ENCODE data around the gene SLC19A2. TPM values are rescaled to one million over a fixed set of nuclear protein-coding genes. Genes with fewer than 3 reads are reported as not detected.

SLC19A2 gene
- total RNA-seq, 2 experiments from 2014 or later = 3.2 to 6.5 TPM

DNA sequence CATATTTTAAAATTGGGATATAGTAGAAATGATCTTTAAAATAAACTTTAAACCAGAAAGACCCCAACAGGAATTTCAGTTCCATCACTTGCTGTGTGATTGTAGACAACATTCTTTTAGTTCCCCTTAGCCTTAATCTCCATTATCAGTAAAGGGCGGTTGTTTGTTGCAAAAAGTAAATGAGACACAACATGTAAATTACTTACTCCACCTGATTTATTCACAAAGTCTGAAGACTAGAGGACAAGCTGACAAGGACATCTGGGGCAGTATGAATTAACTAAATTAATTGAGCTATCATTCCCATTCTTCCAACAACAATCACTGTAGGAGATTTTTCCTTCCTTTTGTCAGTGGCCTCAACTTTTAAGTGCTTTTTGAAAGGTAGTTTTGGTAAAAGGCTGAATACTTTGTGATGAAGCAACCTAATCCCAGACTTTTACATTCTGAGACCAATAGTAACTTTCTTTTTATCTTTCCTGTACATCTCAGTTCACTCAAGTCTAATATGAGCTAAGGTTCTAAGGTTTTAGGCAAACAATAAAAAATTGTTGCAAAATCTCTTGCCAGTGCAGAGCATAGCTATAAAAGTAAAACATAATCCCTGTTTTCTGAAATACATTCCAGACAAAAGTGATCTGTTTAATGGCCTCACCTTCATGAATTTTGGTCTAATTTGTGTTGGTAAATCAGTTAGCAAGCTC is 6.2 kb downstream of the SLC19A2 start:
- CTCF ChIA-PET (ENCODE audit: unreplicated experiment) = no interaction called here
- no peaks in the 10 kb centered on the region for H3K79me2 ChIP-seq (ENCODE audit: insufficient read depth, low read depth, low read length)
- no peak overlapping the region for H2AFZ ChIP-seq (ENCODE audit: low read length)
- intact Hi-C loops (cut with micrococcal nuclease; ENCODE audit: unreplicated experiment) = no loop called here
- no peak overlapping the region for H3K27ac ChIP-seq (ENCODE audit: low read depth, low read length, poor library complexity, severe bottlenecking)
- DNase-seq (ENCODE audit: low spot score) = no peak
- H3K9me2 ChIP-seq (ENCODE audit: insufficient read depth, low read length) = no peaks in the 10 kb centered on the region
- POLR2A ChIA-PET = interaction anchor here (1.3 kb wide), 1 partner anchor 16 kb away, joined by 3 read pairs; no protein-coding TSS in a partner anchor
- no peaks in the 10 kb centered on the region for H3K4me1 ChIP-seq (ENCODE audit: insufficient read depth, low read length, poor library complexity, severe bottlenecking)
- no peak overlapping the region for H3K4me3 ChIP-seq (ENCODE audit: low read depth, low read length, poor library complexity, severe bottlenecking)
- H3K36me3 ChIP-seq (ENCODE audit: insufficient read depth, low read length) = no peaks in the 10 kb centered on the region; the same call in 1 of the 2 replicates
- BruUV-seq (replicated peaks) = no TSS peak
- H3K4me2 ChIP-seq (ENCODE audit: low read length) = no peak overlapping the region
- H4K20me1 ChIP-seq (ENCODE audit: insufficient read depth, low read length) = no peaks in the 10 kb centered on the region
- no peak for TF ChIP-seq EZH2phosphoT487 (IDR thresholded peaks at IDR 0.05; ENCODE audit: borderline replicate concordance, low read depth, low read length)
- TF ChIP-seq, protein P1, sequence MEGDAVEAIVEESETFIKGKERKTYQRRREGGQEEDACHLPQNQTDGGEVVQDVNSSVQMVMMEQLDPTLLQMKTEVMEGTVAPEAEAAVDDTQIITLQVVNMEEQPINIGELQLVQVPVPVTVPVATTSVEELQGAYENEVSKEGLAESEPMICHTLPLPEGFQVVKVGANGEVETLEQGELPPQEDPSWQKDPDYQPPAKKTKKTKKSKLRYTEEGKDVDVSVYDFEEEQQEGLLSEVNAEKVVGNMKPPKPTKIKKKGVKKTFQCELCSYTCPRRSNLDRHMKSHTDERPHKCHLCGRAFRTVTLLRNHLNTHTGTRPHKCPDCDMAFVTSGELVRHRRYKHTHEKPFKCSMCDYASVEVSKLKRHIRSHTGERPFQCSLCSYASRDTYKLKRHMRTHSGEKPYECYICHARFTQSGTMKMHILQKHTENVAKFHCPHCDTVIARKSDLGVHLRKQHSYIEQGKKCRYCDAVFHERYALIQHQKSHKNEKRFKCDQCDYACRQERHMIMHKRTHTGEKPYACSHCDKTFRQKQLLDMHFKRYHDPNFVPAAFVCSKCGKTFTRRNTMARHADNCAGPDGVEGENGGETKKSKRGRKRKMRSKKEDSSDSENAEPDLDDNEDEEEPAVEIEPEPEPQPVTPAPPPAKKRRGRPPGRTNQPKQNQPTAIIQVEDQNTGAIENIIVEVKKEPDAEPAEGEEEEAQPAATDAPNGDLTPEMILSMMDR (conservative IDR thresholded peaks at IDR 0.05; ENCODE audit: low read length) = no peak
- H3K9me3 ChIP-seq (ENCODE audit: low read length) = no peaks in the 10 kb centered on the region

DNA sequence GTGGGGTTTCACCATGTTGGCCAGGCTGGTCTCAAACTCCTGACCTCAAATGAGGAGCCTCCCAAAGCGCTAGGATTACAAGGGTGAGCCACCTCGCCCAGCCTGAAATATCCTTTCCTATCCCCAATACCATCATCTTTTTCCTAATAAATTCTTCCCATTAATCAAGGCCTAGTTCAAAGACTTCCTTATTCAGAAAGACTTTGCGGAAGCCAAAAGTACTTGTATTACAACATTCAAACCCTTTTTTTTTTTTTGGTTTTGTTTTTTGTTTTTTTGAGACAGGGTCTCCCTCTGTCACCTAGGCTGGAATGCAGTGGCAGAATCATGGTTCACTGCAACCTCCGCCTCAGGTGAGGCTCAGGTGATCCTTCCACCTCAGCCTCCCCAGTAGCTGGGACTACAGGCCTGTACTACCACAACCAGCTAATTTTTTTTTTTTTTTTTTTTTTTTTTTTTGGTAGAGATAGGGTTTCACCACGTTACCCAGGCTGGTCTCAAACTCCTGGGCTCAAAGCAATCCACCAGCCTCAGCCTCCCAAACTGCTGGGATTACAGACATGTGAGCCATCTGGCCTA is 7.6 kb downstream of the SLC19A2 start:
- ChIA-PET POLR2A (interaction anchor here (0.6 to 0.9 kb wide), 2 partner anchors 29 to 200 kb away, joined by 4 to 5 read pairs; no protein-coding TSS in a partner anchor), CTCF (ENCODE audit: unreplicated experiment) (no interaction called here)
- H3K4me2 ChIP-seq (ENCODE audit: low read length) = no peak overlapping the region
- TF ChIP-seq, protein P1 (conservative IDR thresholded peaks at IDR 0.05; ENCODE audit: low read length) = no peak
- H3K4me3 ChIP-seq (ENCODE audit: low read depth, low read length, poor library complexity, severe bottlenecking) = no peak overlapping the region
- H4K20me1 ChIP-seq (ENCODE audit: insufficient read depth, low read length) = no peaks in the 10 kb centered on the region
- H3K9me3 ChIP-seq (ENCODE audit: low read length) = no peaks in the 10 kb centered on the region
- no TSS peak for BruUV-seq (replicated peaks)
- no peak overlapping the region for H2AFZ ChIP-seq (ENCODE audit: low read length)
- no peaks in the 10 kb centered on the region for H3K9me2 ChIP-seq (ENCODE audit: insufficient read depth, low read length)
- DNase-seq (ENCODE audit: low spot score) = no peak
- no peaks in the 10 kb centered on the region for H3K79me2 ChIP-seq (ENCODE audit: insufficient read depth, low read depth, low read length)
- no peaks in the 10 kb centered on the region; the same call in 1 of the 2 replicates for H3K36me3 ChIP-seq (ENCODE audit: insufficient read depth, low read length)
- H3K4me1 ChIP-seq (ENCODE audit: insufficient read depth, low read length, poor library complexity, severe bottlenecking) = no peaks in the 10 kb centered on the region
- intact Hi-C loops (cut with micrococcal nuclease; ENCODE audit: unreplicated experiment) = no loop called here
- H3K27ac ChIP-seq (ENCODE audit: low read depth, low read length, poor library complexity, severe bottlenecking) = no peak overlapping the region

DNA sequence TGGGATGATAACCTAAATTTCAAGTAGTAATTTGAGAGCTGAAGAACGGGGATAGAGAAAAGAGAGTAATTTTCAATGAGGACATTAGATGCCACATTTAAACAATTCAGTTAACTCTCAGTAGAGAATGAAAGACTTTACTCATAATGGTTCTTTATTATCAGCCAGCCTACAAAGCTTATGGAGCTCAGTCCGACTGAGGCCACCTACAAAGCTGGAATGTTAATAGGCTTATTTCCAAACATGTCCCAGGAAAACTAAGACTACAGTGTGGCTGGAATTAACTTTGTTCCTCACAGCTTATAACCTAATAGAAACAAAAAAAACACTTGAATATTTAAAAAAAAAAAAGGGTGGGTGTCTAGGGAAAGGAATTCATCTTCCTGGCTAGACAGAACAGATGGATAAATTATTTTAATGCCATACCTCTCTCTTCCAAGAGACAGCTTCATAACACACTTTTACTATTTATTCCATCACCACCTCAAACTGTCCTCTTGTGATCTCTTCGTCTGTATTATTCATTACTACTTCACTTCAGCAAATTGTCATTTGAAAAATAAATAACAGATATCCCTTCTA is 9.8 kb downstream of the SLC19A2 start:
- Histone ChIP-seq H3K4me2 (ENCODE audit: low read length) (no peak overlapping the region), H3K4me3 (ENCODE audit: low read depth, low read length, poor library complexity, severe bottlenecking) (no peak overlapping the region), H3K79me2 (ENCODE audit: insufficient read depth, low read depth, low read length) (no peaks in the 10 kb centered on the region), H2AFZ (ENCODE audit: low read length) (no peak overlapping the region), H4K20me1 (ENCODE audit: insufficient read depth, low read length) (no peaks in the 10 kb centered on the region), H3K27ac (ENCODE audit: low read depth, low read length, poor library complexity, severe bottlenecking) (no peak overlapping the region), H3K36me3 (ENCODE audit: insufficient read depth, low read length) (no peaks in the 10 kb centered on the region; the same call in 1 of the 2 replicates), H3K4me1 (ENCODE audit: insufficient read depth, low read length, poor library complexity, severe bottlenecking) (no peaks in the 10 kb centered on the region), H3K9me3 (ENCODE audit: low read length) (no peaks in the 10 kb centered on the region), H3K9me2 (ENCODE audit: insufficient read depth, low read length) (no peaks in the 10 kb centered on the region)
- no TSS peak for BruUV-seq (replicated peaks)
- intact Hi-C loops (cut with micrococcal nuclease; ENCODE audit: unreplicated experiment) = no loop called here
- TF ChIP-seq, protein P1 (conservative IDR thresholded peaks at IDR 0.05; ENCODE audit: low read length) = no peak
- no peak for TF ChIP-seq EZH2phosphoT487 (IDR thresholded peaks at IDR 0.05; ENCODE audit: borderline replicate concordance, low read depth, low read length)
- CTCF ChIA-PET (ENCODE audit: unreplicated experiment) = no interaction called here
- POLR2A ChIA-PET = interaction anchor here (0.6 to 0.9 kb wide), 2 partner anchors 12 to 354 kb away, joined by 3 read pairs; no protein-coding TSS in a partner anchor
- DNase-seq (ENCODE audit: low spot score) = no peak

Measured in OCI-LY7 (cell line).